HepG2 (cell line): ENCODE data around the gene UBE2L6. TPM values are rescaled to one million over a fixed set of nuclear protein-coding genes. Genes with fewer than 3 reads are reported as not detected.

Source experiments
- ATAC-seq: fragments of 200-7000 bp; cut with Tn5 transposase; 3 replicates; pipeline ENCODE4 v1.9.1; 2020; ENCODE audit warnings: mild to moderate bottlenecking, moderate library complexity
- BruUV-seq: library from RNA; stranded (reverse); fragments of 400-500 nt; replicated peaks from 2 replicates; lab custom pipeline; 2021; lab: Mats Ljungman, UMichigan
- CTCF ChIA-PET: fragments of 300-600 bp; formaldehyde crosslinking; extraction: SDS; loops from one replicate; lab custom pipeline; 2021; ENCODE audit warnings: low total read pairs, inconsistent platforms, low intra/inter-chr PET ratio; lab: Yijun Ruan, JAX
- POLR2A ChIA-PET: fragments of 350-600 bp; sonication (Branson Sonifier 250); formaldehyde crosslinking; loops from one replicate; lab custom pipeline; 2020; ENCODE audit warnings: antibody characterized with exemption, inconsistent platforms; lab: Yijun Ruan, JAX
- DNase-seq: peaks from one replicate; pipeline ENCODE4 v3.0.0-alpha.2; 2015; ENCODE audit warnings: low spot score
- FAIRE-seq: peaks from 3 replicates; lab custom pipeline; 2011; peaks lifted over from hg19 to GRCh38; lab: Jason Lieb, UNC
- H2AFZ ChIP-seq: one replicate; pipeline ENCODE4 v1.6.1; 2011; ENCODE audit warnings: low read length, inconsistent platforms
- H3K27ac ChIP-seq: fragments of 300-600 bp; 3 replicates; pipeline ENCODE4 v1.8.0; 2011; ENCODE audit warnings: mixed run types, mild to moderate bottlenecking, mixed read lengths, low read length, inconsistent platforms; ENCODE audit not compliant: insufficient read depth; ENCODE audit errors: extremely low read length
- H3K27me3 ChIP-seq, 2 experiments: fragments of 200-600 bp in 1 of 2; 2 replicates in 1 of 2; 3 replicates in 1 of 2; pipeline versions ENCODE4 v1.6.0 to v1.8.0; 2011; ENCODE audit warnings: low read length in 2 of 2, mild to moderate bottlenecking in 2 of 2, moderate library complexity in 2 of 2, inconsistent platforms in 1 of 2; ENCODE audit not compliant: insufficient read depth in 2 of 2, control insufficient read depth in 1 of 2
- H3K36me3 ChIP-seq, 2 experiments: fragments of 200-600 bp in 1 of 2; replicated peaks in 1 of 2; 2 replicates in 1 of 2; 3 replicates in 1 of 2; pipeline versions ENCODE4 v1.5.1 to v1.8.0; 2011; ENCODE audit warnings: low read length in 2 of 2, inconsistent platforms in 1 of 2; ENCODE audit not compliant: insufficient read depth in 2 of 2, control insufficient read depth in 1 of 2
- H3K4me1 ChIP-seq: 2 replicates; pipeline ENCODE4 v1.5.1; 2012; ENCODE audit warnings: low read length, inconsistent platforms; ENCODE audit not compliant: insufficient read depth
- H3K4me2 ChIP-seq: 2 replicates; pipeline ENCODE4 v1.6.0; 2011; ENCODE audit warnings: low read depth, low read length, inconsistent platforms
- H3K4me3 ChIP-seq, 3 experiments: fragments of 200-600 bp in 1 of 3; sonication (generic), shearing (Covaris generic) in 1 of 3; replicated peaks in 1 of 3; 2 replicates each; pipeline ENCODE4 v1.5.1; 2011 to 2016; ENCODE audit warnings: low read length in 3 of 3, inconsistent platforms in 2 of 3, low read depth in 2 of 3, mild to moderate bottlenecking in 2 of 3, control low read depth in 1 of 3, mixed read lengths in 1 of 3; ENCODE audit not compliant: insufficient read depth in 1 of 3
- H3K79me2 ChIP-seq: one replicate; pipeline ENCODE4 v1.6.1; 2011; ENCODE audit warnings: low read length, inconsistent platforms; ENCODE audit not compliant: insufficient read depth
- H3K9ac ChIP-seq: 2 replicates; pipeline ENCODE4 v1.6.0; 2011; ENCODE audit warnings: mild to moderate bottlenecking, low read depth, low read length, inconsistent platforms; ENCODE audit not compliant: insufficient read depth
- H3K9me3 ChIP-seq: 2 replicates; pipeline ENCODE4 v1.5.1; 2012; ENCODE audit warnings: mild to moderate bottlenecking, low read length
- H4K20me1 ChIP-seq: 2 replicates; pipeline ENCODE4 v1.6.0; 2011; ENCODE audit warnings: inconsistent platforms, mild to moderate bottlenecking, low read length, moderate library complexity; ENCODE audit not compliant: insufficient read depth
- CERS6 ChIP-seq: sonication (generic); formaldehyde crosslinking; IDR thresholded peaks from 2 replicates; pipeline ENCODE4 v1.5.0; 2020; ENCODE audit warnings: missing genetic modification reagents
- CSRNP1 ChIP-seq: sonication (generic); formaldehyde crosslinking; IDR thresholded peaks from 2 replicates; pipeline ENCODE4 v1.8.1; 2023; ENCODE audit warnings: mild to moderate bottlenecking, missing genetic modification reagents
- KAT8 ChIP-seq: IDR thresholded peaks from 2 replicates; pipeline ENCODE4 v1.6.1; 2016; ENCODE audit warnings: missing genetic modification reagents, missing compliant biosample characterization
- KLF11 ChIP-seq: IDR thresholded peaks from 2 replicates; pipeline ENCODE4 v1.6.1; 2016; ENCODE audit warnings: missing compliant biosample characterization
- KLF9 ChIP-seq: IDR thresholded peaks from 2 replicates; pipeline ENCODE4 v1.6.1; 2016; ENCODE audit warnings: low read depth
- NFE2L2 ChIP-seq: fragments of 150-350 bp; IDR thresholded peaks from 2 replicates; pipeline ENCODE4 v1.6.1; 2014; ENCODE audit warnings: low read length
- NFYC ChIP-seq: IDR thresholded peaks from 2 replicates; pipeline ENCODE4 v1.6.1; 2016; ENCODE audit warnings: missing genetic modification reagents, missing compliant biosample characterization
- REXO4 ChIP-seq: sonication (generic); formaldehyde crosslinking; IDR thresholded peaks from 2 replicates; pipeline ENCODE4 v1.8.0; 2022; ENCODE audit warnings: missing genetic modification reagents, mild to moderate bottlenecking, borderline replicate concordance
- ZKSCAN5 ChIP-seq: sonication (generic); formaldehyde crosslinking; IDR thresholded peaks from 2 replicates; pipeline ENCODE4 v1.5.1; 2020; ENCODE audit warnings: mild to moderate bottlenecking, missing genetic modification reagents
- ZNF232 ChIP-seq: sonication (generic); formaldehyde crosslinking; IDR thresholded peaks from 2 replicates; pipeline ENCODE4 v1.4.0; 2020; ENCODE audit warnings: missing genetic modification reagents, borderline replicate concordance
- ZNF383 ChIP-seq: sonication (generic); formaldehyde crosslinking; IDR thresholded peaks from 2 replicates; pipeline ENCODE4 v1.4.0; 2020; ENCODE audit warnings: missing genetic modification reagents, mild to moderate bottlenecking, borderline replicate concordance
- ZNF782 ChIP-seq: sonication (generic); formaldehyde crosslinking; IDR thresholded peaks from 2 replicates; pipeline ENCODE4 v1.4.0; 2020; ENCODE audit warnings: missing genetic modification reagents, mild to moderate bottlenecking, borderline replicate concordance
- ZNF839 ChIP-seq: sonication (generic); formaldehyde crosslinking; IDR thresholded peaks from 2 replicates; pipeline ENCODE4 v1.4.0; 2020; ENCODE audit warnings: missing genetic modification reagents, mild to moderate bottlenecking, borderline replicate concordance
- ZNF850 ChIP-seq: sonication (generic); formaldehyde crosslinking; conservative IDR thresholded peaks from 2 replicates; pipeline ENCODE4 v1.9.0; 2021; ENCODE audit warnings: mild to moderate bottlenecking, missing genetic modification reagents
- WGBS: methylation state at CpG from one replicate; pipeline ENCODE4 v1.1.6; 2017; ENCODE audit warnings: low lambda C conversion rate; 5-methylcytosine and 5-hydroxymethylcytosine counted together
- in situ Hi-C: cut with HindIII; loops from 2 replicates; pipeline ENCODE4 v1.10.0; 2017; ENCODE audit warnings: low pct_unique_long_range_greater_than_20kb; ENCODE audit not compliant: extremely low pct_ligation_motif_present
- intact Hi-C: fragments of 100-400 bp; cut with micrococcal nuclease; formaldehyde crosslinking; loops from one replicate; pipeline ENCODE4 v1.10.0; 2022; ENCODE audit not compliant: unreplicated experiment
- polyA plus RNA-seq, 8 experiments: library from polyadenylated mRNA; depleted of rRNA in 3 of 8; stranded (reverse) in 7 of 8; unstranded in 1 of 8; fragments of >200 nt; fragmentation: Illumina TruSeq in 4 of 8; extraction: Trizol in 4 of 8; gene quantifications; 2 replicates each; pipeline versions ENCODE4 v1.2.1 to v1.2.3, GENCODE V29; 2011 to 2016; ENCODE audit warnings: low read depth in 4 of 8, missing spikeins in 1 of 8, mixed read lengths in 1 of 8; ENCODE audit not compliant: insufficient read depth in 1 of 8
- total RNA-seq, 5 experiments: library from RNA; depleted of rRNA; stranded (reverse); fragments of >200 nt; fragmentation: Illumina TruSeq; extraction: Trizol; gene quantifications; 2 replicates each; pipeline ENCODE4 v1.2.3, GENCODE V29; 2016; ENCODE audit warnings: low read depth in 1 of 5
- TF ChIP-seq, protein P1 (sequence below): sonication (generic); formaldehyde crosslinking; IDR thresholded peaks from 2 replicates; pipeline ENCODE4 v1.4.0; 2020; ENCODE audit warnings: missing genetic modification reagents, mild to moderate bottlenecking, borderline replicate concordance

Gene UBE2L6
- total and polyA plus RNA-seq, 2 of the 13 experiments (the other 11 are each of a cell fraction or from before 2014, with no cell fraction given): 30.3 to 30.4 TPM

DNA sequence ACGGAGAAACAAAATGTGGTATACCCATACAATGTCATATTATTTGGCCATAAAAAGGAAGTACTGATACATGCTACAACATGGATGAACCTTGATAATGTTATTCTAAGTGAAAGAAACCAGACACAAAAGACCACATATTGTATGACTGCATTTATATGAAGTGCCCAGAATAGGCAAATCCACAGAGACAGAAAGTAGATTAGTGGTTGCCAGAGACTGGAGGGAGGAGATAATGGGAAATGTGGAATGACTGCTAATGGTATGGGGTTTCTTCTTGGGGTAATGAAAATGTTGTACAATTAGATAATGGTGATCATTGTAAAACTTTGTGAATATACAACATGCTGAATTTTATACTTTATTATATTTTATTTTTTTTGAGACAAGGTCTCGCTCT, 46.4 kb downstream of the UBE2L6 start:
- intact Hi-C loops (no loop called here), in situ Hi-C loops (no loop called here)
- BruUV-seq: no TSS peak
- Histone ChIP-seq H3K4me3 (no peak overlapping the region), H3K27me3 (no peaks in the 10 kb centered on the region), H3K9ac (no peak overlapping the region), H2AFZ (no peak overlapping the region), H3K4me2 (no peak overlapping the region), H3K4me1 (peaks cover 29% of the 10 kb centered on the region), H3K79me2 (no peaks in the 10 kb centered on the region), H3K27ac (no peak overlapping the region), H3K9me3 (no peaks in the 10 kb centered on the region), H4K20me1 (no peaks in the 10 kb centered on the region), H3K36me3 (no peaks in the 10 kb centered on the region)
- ChIA-PET POLR2A (interaction anchor here (0.7 to 1.3 kb wide), 2 partner anchors 10 to 28 kb away, joined by 3 read pairs; no protein-coding TSS in a partner anchor), CTCF (no interaction called here)
- DNase-seq: no peak
- no peak for FAIRE-seq
- TF ChIP-seq CERS6 (CRISPR knock-in tag): no peak
- TF ChIP-seq NFE2L2: no peak
- TF ChIP-seq REXO4: no peak
- no peak for TF ChIP-seq NFYC (CRISPR knock-in tag)
- TF ChIP-seq CSRNP1: no peak
- no peak for TF ChIP-seq ZNF782 (CRISPR knock-in tag)
- no peak for TF ChIP-seq ZNF383 (CRISPR knock-in tag)
- TF ChIP-seq KLF9: no peak
- no peak for TF ChIP-seq ZNF232 (CRISPR knock-in tag)
- no peak for TF ChIP-seq ZNF850 (CRISPR knock-in tag)
- no peak for TF ChIP-seq KAT8 (CRISPR knock-in tag)
- no peak for TF ChIP-seq KLF11 (CRISPR knock-in tag)
- TF ChIP-seq ZNF839 (CRISPR knock-in tag): no peak
- TF ChIP-seq, protein P1, sequence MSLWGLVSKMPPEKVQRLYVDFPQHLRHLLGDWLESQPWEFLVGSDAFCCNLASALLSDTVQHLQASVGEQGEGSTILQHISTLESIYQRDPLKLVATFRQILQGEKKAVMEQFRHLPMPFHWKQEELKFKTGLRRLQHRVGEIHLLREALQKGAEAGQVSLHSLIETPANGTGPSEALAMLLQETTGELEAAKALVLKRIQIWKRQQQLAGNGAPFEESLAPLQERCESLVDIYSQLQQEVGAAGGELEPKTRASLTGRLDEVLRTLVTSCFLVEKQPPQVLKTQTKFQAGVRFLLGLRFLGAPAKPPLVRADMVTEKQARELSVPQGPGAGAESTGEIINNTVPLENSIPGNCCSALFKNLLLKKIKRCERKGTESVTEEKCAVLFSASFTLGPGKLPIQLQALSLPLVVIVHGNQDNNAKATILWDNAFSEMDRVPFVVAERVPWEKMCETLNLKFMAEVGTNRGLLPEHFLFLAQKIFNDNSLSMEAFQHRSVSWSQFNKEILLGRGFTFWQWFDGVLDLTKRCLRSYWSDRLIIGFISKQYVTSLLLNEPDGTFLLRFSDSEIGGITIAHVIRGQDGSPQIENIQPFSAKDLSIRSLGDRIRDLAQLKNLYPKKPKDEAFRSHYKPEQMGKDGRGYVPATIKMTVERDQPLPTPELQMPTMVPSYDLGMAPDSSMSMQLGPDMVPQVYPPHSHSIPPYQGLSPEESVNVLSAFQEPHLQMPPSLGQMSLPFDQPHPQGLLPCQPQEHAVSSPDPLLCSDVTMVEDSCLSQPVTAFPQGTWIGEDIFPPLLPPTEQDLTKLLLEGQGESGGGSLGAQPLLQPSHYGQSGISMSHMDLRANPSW (CRISPR knock-in tag): no peak
- no peak for TF ChIP-seq ZKSCAN5 (CRISPR knock-in tag)
- 94% methylated on average over 2 of the region's 2 CpGs for WGBS
- ATAC-seq: no peak
